AG09309 (cell line): ENCODE results near the gene CCM2L.

ENCODE experiments used
- DNase-seq: peaks from one replicate; pipeline ENCODE4 v3.0.0-alpha.2; 2010; ENCODE audit warnings: low read depth
- H3K4me3 ChIP-seq: 2 replicates; pipeline ENCODE4 v1.5.1; 2011; ENCODE audit warnings: mild to moderate bottlenecking, low read depth, low read length, moderate library complexity; ENCODE audit not compliant: control insufficient read depth
- CTCF ChIP-seq: IDR thresholded peaks from 2 replicates; pipeline ENCODE4 v1.5.1; 2011; ENCODE audit warnings: mild to moderate bottlenecking, low read depth, low read length, inconsistent platforms; ENCODE audit not compliant: insufficient read depth, control insufficient read depth; ENCODE audit errors: missing control alignments

The CCM2L gene

GRCh38 chr20:31969991-31970390 is 40.2 kb upstream of the CCM2L start:
- H3K4me3 ChIP-seq, result no peak overlapping the region
- DNase-seq, result no peak
- no peak for TF ChIP-seq CTCF

- TF ChIP-seq CTCF, result no peak
- no peak for DNase-seq
- no peak overlapping the region for H3K4me3 ChIP-seq
These were observed 37.7 kb upstream of the CCM2L start for GRCh38 chr20:31972471-31973021.

GRCh38 chr20:31974296-31974695 is 35.9 kb upstream of the CCM2L start:
- H3K4me3 ChIP-seq, result no peak overlapping the region
- DNase-seq, result no peak
- TF ChIP-seq CTCF, result no peak

GRCh38 chr20:31974951-31975487 is 35.2 kb upstream of the CCM2L start:
- H3K4me3 ChIP-seq, result no peak overlapping the region
- TF ChIP-seq CTCF, result no peak
- no peak for DNase-seq

- H3K4me3 ChIP-seq, result no peak overlapping the region
- DNase-seq, result no peak
- no peak for TF ChIP-seq CTCF
These were observed 34.4 kb upstream of the CCM2L start for GRCh38 chr20:31975874-31976273.

GRCh38 chr20:31977080-31977479 is 33.2 kb upstream of the CCM2L start:
- no peak for TF ChIP-seq CTCF
- no peak for DNase-seq
- H3K4me3 ChIP-seq, result no peak overlapping the region
